Nephron (organoid): ENCODE results near the gene RAX2.

Experiments
- H3K27ac Mint-ChIP-seq, 3 experiments: 2 replicates each; pipeline ENCODE4 v1.8.0; 2020; ENCODE audit warnings: mixed read lengths in 3 of 3, mild to moderate bottlenecking in 2 of 3, moderate library complexity in 1 of 3
- H3K27me3 Mint-ChIP-seq: 2 replicates; pipeline ENCODE4 v1.8.0; 2021; ENCODE audit warnings: low read depth, mild to moderate bottlenecking, moderate library complexity, mixed read lengths
- H3K36me3 Mint-ChIP-seq: 2 replicates; pipeline ENCODE4 v1.8.0; 2020; ENCODE audit warnings: low read depth, mixed read lengths
- H3K4me1 Mint-ChIP-seq: 2 replicates; pipeline ENCODE4 v1.8.0; 2020; ENCODE audit warnings: mixed read lengths
- H3K4me3 Mint-ChIP-seq, 3 experiments: 2 replicates each; pipeline ENCODE4 v1.8.0; 2020; ENCODE audit warnings: mild to moderate bottlenecking in 3 of 3, mixed read lengths in 3 of 3, moderate library complexity in 2 of 3
- H3K9me3 Mint-ChIP-seq: 2 replicates; pipeline ENCODE4 v1.8.0; 2020; ENCODE audit warnings: mixed read lengths
- CTCF ChIP-seq, 3 experiments: fragments of 200-600 bp; sonication (generic); IDR thresholded peaks; one replicate each; pipeline ENCODE4 v1.5.0; 2021; ENCODE audit warnings: antibody characterized with exemption in 3 of 3; ENCODE audit not compliant: unreplicated experiment in 3 of 3

Gene RAX2

GRCh38 chr19:3783660-3784584 lies 11.9 kb upstream of the RAX2 start:
- Mint-ChIP-seq H3K27ac (no peak overlapping the region), H3K27me3 (peaks cover 58% of the 10 kb centered on the region), H3K36me3 (peaks cover 5% of the 10 kb centered on the region), H3K9me3 (peaks cover 16% of the 10 kb centered on the region), H3K4me1 (no peaks in the 10 kb centered on the region), H3K4me3 (peak overlapping the region; percentile 58 to 75 (median 74))
- no peak for TF ChIP-seq CTCF (IDR thresholded peaks at IDR 0.05; ENCODE audit: unreplicated experiment in 3 of 3)

- TF ChIP-seq CTCF (IDR thresholded peaks at IDR 0.05; ENCODE audit: unreplicated experiment in 3 of 3): no peak
- H3K36me3 Mint-ChIP-seq: peaks cover 5% of the 10 kb centered on the region
- no peak overlapping the region for H3K27ac Mint-ChIP-seq
- no peaks in the 10 kb centered on the region for H3K4me1 Mint-ChIP-seq
- peaks cover 54% of the 10 kb centered on the region for H3K27me3 Mint-ChIP-seq
- no peak overlapping the region for H3K4me3 Mint-ChIP-seq
- peaks cover 16% of the 10 kb centered on the region for H3K9me3 Mint-ChIP-seq
Observed at GRCh38 chr19:3782903-3783302, 10.9 kb upstream of the RAX2 start.

- Mint-ChIP-seq H3K27me3 (peaks cover 50% of the 10 kb centered on the region), H3K27ac (no peak overlapping the region), H3K36me3 (peaks cover 5% of the 10 kb centered on the region), H3K4me1 (no peaks in the 10 kb centered on the region), H3K4me3 (peak overlapping the region; percentile 23 to 57 (median 50)), H3K9me3 (peaks cover 16% of the 10 kb centered on the region)
- TF ChIP-seq CTCF (IDR thresholded peaks at IDR 0.05; ENCODE audit: unreplicated experiment in 3 of 3): no peak
Observed at GRCh38 chr19:3782330-3782729, 10.3 kb upstream of the RAX2 start.

- TF ChIP-seq CTCF (IDR thresholded peaks at IDR 0.05; ENCODE audit: unreplicated experiment in 3 of 3): no peak
- H3K9me3 Mint-ChIP-seq: peaks cover 16% of the 10 kb centered on the region
- H3K27ac Mint-ChIP-seq: no peak overlapping the region
- H3K4me1 Mint-ChIP-seq: no peaks in the 10 kb centered on the region
- no peak overlapping the region for H3K4me3 Mint-ChIP-seq
- peaks cover 5% of the 10 kb centered on the region for H3K36me3 Mint-ChIP-seq
- H3K27me3 Mint-ChIP-seq: peaks cover 43% of the 10 kb centered on the region
Observed at GRCh38 chr19:3781603-3782002, 9.6 kb upstream of the RAX2 start.

GRCh38 chr19:3780786-3781304 lies 8.8 kb upstream of the RAX2 start:
- TF ChIP-seq CTCF (IDR thresholded peaks at IDR 0.05; ENCODE audit: unreplicated experiment in 3 of 3): no peak
- Mint-ChIP-seq H3K27me3 (peaks cover 44% of the 10 kb centered on the region), H3K27ac (no peak overlapping the region), H3K9me3 (peaks cover 16% of the 10 kb centered on the region), H3K4me1 (no peaks in the 10 kb centered on the region), H3K4me3 (no peak overlapping the region), H3K36me3 (peaks cover 5% of the 10 kb centered on the region)
